ENCODE results near the gene BRD3.
A peak's percentile ranks its signal among the peaks of the same experiment; 100 is the strongest.

The BRD3 gene

DNA sequence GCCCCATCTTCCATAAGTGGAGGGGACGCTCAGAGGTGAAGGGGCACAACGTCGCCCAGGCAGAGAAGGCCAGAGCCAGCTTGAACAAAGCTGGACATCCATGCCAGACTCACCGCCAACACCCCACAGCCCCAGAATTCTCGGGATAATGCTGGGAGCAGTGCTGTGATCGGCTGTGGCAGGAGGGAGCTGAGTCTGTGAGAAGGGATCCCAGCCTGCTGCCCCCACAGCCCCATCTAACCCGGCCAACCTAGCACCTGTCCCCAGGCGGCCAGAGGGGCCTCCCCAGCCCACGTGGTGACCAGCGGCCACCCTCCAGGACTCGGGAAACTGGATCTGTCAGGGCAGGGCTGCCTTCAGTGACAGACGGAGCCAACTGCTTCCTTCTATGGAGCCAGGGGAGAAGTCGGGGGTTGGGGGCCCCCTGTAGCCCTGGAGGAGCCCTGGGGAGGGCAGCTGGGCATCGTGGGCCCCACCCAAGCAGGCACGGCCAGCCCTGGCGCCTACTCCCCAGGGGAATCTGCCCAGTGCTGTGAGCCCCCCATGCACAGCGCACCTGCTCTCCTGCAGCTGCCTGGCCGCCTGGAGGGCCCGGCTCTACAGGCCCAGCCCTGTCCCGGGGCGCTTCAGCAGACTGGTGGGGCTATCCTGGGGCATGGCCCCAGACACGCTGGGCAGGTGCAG is 6.0 kb downstream of the BRD3 start:
- H3K27ac Mint-ChIP-seq = no peak overlapping the region
- H3K27me3 Mint-ChIP-seq = no peaks in the 10 kb centered on the region
- ATAC-seq (replicated peaks) (no peak), DNase-seq (no peak)
- peaks cover 57 to 94% of the 10 kb centered on the region in 2 donors for H3K4me1 Mint-ChIP-seq
- H3K4me3 Mint-ChIP-seq = peak overlapping the region in 1 of 2 donors; percentile 14
- peaks cover 0 to 10% of the 10 kb centered on the region in 2 donors for H3K36me3 Mint-ChIP-seq
- H3K9me3 Mint-ChIP-seq = no peaks in the 10 kb centered on the region

DNA sequence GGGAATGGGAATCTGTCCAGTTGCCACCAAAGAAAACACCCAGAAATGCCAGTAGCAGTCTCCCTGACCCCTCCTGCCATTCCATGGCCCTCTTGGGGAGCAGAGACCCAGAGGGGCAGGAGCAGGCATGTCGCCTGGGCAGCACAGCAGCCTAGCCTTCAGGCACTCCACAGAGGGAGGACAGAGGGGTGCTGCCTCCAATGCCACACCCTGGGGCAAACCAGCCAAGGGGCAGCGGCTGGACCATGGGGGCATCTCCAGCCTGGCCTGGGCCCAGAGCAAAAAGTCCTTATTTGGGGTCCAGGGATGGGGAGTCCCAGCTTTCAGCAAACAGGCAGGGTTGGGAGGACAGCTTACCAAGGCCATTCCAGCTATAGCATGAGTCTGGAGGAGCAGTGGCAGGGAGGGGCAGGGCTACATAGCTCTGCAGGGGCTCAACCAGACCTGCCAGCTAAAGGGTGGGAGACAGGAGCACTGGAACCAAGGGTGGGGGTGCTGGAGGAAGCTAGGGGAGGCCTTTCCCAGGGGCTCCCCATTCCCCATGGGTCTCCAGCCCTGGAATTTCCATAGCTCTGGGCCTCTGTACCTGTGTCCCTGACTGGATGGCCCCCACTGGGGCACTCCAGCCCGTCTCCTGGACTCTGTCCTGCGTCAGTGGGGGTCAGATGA is 6.7 kb downstream of the BRD3 start:
- H3K27ac Mint-ChIP-seq = no peak overlapping the region
- H3K4me1 Mint-ChIP-seq = peaks cover 56 to 94% of the 10 kb centered on the region in 2 donors
- peaks cover 0 to 10% of the 10 kb centered on the region in 2 donors for H3K36me3 Mint-ChIP-seq
- DNase-seq (no peak), ATAC-seq (replicated peaks) (no peak)
- H3K27me3 Mint-ChIP-seq = no peaks in the 10 kb centered on the region
- H3K9me3 Mint-ChIP-seq = no peaks in the 10 kb centered on the region
- no peak overlapping the region for H3K4me3 Mint-ChIP-seq

DNA sequence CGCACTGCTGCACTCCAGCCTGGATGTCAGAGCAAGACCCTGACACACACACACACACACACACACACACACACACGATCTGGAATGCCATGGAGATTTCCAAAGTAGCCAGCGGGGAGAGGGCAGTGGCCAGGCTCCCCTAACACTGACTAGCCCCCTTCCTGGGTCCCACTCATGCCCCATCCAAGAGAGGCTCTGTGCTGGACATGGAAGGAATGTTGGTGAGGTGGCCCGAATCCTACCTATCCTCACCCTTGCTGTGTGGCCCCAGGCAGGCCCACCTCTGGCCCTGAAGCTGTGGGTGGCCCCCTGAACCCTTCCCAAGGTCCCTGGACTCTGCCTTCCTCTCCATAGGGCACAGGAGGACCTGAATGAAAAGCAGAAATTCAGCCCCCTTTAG is 7.3 kb downstream of the BRD3 start:
- no peaks in the 10 kb centered on the region for H3K27me3 Mint-ChIP-seq
- H3K4me3 Mint-ChIP-seq = no peak overlapping the region
- H3K36me3 Mint-ChIP-seq = peaks cover 0 to 10% of the 10 kb centered on the region in 2 donors
- no peaks in the 10 kb centered on the region for H3K9me3 Mint-ChIP-seq
- ATAC-seq (replicated peaks) = no peak
- no peak for DNase-seq
- no peak overlapping the region for H3K27ac Mint-ChIP-seq
- peaks cover 53 to 94% of the 10 kb centered on the region in 2 donors for H3K4me1 Mint-ChIP-seq

DNA sequence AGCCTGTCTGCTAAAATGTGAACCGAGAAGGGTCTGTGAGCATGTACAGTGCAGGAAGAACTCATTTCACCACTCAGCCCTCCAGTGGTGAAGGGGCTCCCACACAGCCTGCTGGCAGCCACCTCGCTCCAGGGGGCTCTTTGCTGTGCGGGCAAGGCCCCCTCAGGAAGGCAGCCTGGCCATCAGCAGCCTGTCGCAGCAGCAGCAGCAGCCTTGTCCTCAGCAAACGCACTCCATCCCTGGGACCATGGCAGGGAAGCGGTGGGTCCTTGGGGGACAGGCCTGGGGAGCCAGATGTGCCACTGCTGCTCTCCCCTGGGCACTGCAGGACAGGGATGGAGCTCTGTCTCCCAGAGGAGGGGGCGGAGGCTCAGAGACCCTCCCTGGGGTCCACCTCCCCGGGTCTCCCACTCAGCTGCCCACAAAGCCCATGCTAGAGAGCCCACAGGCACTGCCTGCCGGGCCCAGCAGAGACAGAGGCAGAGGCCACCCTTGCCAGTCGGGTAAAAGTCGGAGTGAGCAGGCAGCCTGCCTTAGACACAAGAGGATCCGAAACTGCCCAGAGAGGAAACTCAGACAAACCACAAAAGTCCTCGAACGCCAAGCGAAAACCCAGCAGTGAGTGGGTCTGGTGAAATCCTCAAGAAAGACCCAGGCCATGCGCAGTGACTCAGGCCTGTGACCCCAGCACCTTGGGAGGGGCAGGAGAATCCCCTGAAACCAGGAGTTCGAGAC is 8.0 kb downstream of the BRD3 start:
- Mint-ChIP-seq H3K27me3 (no peaks in the 10 kb centered on the region), H3K36me3 (peaks cover 0 to 10% of the 10 kb centered on the region in 2 donors), H3K4me3 (peak overlapping the region; percentile 23 to 41), H3K9me3 (no peaks in the 10 kb centered on the region), H3K27ac (peak overlapping the region; percentile 54), H3K4me1 (peaks cover 56 to 94% of the 10 kb centered on the region in 2 donors)
- ATAC-seq (replicated peaks) (peak; percentile 97), DNase-seq (peak; percentile 78)

DNA sequence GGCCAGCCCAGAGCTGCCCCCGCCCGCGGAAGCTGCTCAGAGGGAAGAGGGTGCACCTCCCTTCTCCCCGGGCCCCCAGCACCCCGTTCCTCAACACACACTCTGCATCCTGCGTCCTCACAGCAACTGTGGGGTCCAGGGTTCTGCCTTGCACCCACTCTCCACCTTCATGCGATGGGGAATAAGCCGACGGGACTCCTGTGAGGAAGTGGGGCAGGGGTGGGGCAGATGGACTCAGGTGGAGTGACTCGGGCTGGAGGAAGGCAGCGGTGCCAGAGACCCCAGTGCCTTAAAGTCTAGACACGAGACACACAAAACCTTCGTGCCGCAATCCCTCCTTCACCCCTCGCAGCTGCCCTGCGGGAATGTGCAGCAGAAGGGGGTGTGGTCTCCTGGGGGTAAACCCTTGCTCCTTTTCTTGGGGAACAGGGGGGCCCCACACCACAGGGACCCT is 8.6 kb downstream of the BRD3 start:
- no peaks in the 10 kb centered on the region for H3K9me3 Mint-ChIP-seq
- H3K27ac Mint-ChIP-seq = no peak overlapping the region
- peaks cover 0 to 10% of the 10 kb centered on the region in 2 donors for H3K36me3 Mint-ChIP-seq
- peaks cover 52 to 91% of the 10 kb centered on the region in 2 donors for H3K4me1 Mint-ChIP-seq
- no peak for ATAC-seq (replicated peaks)
- no peak overlapping the region for H3K4me3 Mint-ChIP-seq
- DNase-seq = no peak
- no peaks in the 10 kb centered on the region for H3K27me3 Mint-ChIP-seq

DNA sequence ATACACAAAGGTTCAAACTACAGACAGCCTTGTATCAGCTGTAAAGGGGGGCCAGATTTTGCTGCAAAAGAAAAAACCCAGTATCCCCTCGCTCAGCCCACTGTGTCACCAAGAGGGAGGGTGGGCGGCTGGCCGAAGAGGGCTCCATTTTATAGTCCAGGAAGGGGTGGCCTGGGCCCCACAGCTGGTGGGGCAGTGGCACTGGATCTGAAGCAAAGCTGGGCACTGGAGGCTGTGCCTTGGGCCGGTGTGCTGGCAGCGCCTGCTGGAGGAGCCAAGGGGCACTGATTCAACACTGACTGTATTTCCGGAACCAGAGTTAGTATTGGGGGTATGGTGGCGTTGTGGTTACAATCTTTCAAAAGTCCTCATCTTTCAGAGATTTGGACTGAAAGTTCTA is 9.1 kb downstream of the BRD3 start:
- Mint-ChIP-seq H3K4me1 (peaks cover 54 to 90% of the 10 kb centered on the region in 2 donors), H3K4me3 (no peak overlapping the region), H3K36me3 (peaks cover 0 to 10% of the 10 kb centered on the region in 2 donors), H3K9me3 (no peaks in the 10 kb centered on the region), H3K27ac (no peak overlapping the region), H3K27me3 (no peaks in the 10 kb centered on the region)
- DNase-seq (no peak), ATAC-seq (replicated peaks) (no peak)

DNA sequence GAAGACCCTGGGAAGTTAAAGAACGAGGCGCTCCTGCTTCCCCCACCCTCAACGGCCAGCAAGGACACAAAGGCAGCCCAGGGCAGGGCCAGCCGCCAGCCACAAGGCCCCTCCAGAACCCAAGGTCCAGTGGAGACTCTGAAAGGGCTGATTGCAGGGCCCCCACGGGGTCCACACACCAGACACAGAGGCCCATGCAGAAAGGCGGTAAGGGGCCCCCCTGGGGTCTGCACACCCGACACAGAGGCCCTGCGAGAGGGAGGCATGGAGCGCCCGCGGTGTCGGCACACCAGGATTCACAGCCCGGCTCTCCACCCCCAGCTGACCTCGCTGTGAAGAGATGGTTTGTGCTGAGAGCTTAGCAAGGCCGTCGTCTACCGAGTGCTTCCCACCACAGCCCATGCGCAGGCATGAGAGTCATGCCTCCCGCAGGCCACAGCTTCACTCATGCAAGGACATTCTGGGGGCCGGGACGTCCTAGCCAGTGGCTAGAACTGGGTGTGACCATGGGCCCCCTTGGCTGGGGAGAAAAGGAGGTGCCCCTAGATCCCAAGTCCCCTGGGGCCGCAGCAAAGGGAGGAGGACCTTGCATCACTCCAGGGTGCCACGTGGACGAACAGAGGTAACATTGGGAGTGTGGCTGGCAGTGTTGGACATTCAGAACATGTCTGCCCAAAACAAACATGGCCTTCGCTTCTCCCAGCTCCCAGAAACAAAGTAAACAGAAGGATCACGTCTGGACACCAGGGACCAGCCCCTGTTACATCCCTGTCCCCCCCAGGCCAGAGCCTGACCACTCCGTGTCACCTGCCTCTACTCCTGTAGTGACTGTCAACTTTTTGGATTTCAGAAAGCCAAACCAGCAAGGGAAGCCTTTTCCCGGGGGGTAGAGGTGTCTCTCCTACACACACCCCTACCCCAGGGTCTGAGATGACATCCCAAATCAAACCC is 9.8 kb downstream of the BRD3 start:
- Mint-ChIP-seq H3K9me3 (no peaks in the 10 kb centered on the region), H3K4me1 (peaks cover 50 to 83% of the 10 kb centered on the region in 2 donors), H3K36me3 (peaks cover 0 to 10% of the 10 kb centered on the region in 2 donors), H3K27ac (no peak overlapping the region), H3K4me3 (no peak overlapping the region), H3K27me3 (no peaks in the 10 kb centered on the region)
- DNase-seq = no peak
- ATAC-seq (replicated peaks) = no peak

DNA sequence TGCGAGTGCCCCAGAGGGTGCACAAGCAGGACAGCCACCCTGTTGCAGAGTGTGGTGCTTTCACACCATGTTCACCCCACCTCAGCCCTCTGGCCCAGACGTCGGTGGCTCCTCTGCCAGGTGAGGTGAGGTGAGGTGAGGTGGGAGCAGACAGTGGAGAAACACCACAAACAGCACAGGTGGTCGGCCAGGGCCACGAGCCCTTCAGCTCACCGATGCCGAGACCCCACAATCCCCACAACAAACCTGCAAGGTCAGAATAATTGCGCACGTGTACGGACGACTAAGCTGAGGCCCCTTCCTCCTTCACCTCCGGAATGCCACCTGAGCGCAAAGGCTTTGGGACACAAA is 10.5 kb downstream of the BRD3 start:
- H3K27me3 Mint-ChIP-seq = no peaks in the 10 kb centered on the region
- no peak for ATAC-seq (replicated peaks)
- H3K27ac Mint-ChIP-seq = no peak overlapping the region
- peaks cover 45 to 75% of the 10 kb centered on the region in 2 donors for H3K4me1 Mint-ChIP-seq
- no peaks in the 10 kb centered on the region for H3K9me3 Mint-ChIP-seq
- H3K4me3 Mint-ChIP-seq = no peak overlapping the region
- peaks cover 0 to 10% of the 10 kb centered on the region in 2 donors for H3K36me3 Mint-ChIP-seq
- DNase-seq = no peak

DNA sequence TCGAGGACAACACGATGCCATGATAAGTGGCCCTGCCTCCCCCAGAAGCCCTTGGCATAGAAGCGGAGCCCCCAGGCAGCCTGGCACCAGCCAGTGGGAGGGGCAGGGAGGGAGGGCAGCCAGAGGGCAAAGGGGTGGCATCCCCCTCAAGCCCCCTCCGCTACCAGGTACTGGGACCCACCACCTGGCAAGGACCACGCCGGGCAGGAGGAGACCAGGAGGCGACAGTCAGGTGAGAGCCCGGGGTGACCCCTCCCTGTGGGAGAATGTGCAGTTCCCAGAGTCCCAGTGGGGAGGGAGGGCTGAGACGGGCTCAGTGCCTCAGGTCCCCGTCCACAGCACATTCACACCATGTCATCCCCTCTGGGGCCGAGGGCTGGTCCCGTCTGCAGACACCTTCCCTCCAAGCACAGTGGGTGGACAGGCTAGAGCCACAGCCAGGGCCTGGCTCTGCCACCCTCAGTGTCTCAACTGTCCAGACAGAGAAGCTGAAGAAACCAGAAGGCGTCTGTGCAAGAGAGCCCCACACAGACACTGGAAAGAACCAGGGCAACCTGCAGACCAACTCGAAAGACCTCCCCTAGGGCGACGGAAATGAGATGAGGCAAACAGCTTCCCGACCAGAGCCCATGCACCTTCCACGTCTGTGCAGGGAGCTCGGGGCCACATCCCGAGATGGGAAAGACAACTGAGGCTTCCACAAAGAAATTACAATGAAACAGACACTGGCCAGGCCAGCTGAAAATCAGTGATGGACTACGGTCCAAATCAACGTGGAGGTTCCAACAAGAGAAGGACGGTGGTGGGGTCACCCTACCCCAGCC is 11.1 kb downstream of the BRD3 start:
- no peaks in the 10 kb centered on the region for H3K27me3 Mint-ChIP-seq
- DNase-seq (no peak), ATAC-seq (replicated peaks) (no peak)
- H3K4me3 Mint-ChIP-seq = no peak overlapping the region
- peaks cover 43 to 70% of the 10 kb centered on the region in 2 donors for H3K4me1 Mint-ChIP-seq
- H3K9me3 Mint-ChIP-seq = no peaks in the 10 kb centered on the region
- no peak overlapping the region for H3K27ac Mint-ChIP-seq
- peaks cover 0 to 9% of the 10 kb centered on the region in 2 donors for H3K36me3 Mint-ChIP-seq

DNA sequence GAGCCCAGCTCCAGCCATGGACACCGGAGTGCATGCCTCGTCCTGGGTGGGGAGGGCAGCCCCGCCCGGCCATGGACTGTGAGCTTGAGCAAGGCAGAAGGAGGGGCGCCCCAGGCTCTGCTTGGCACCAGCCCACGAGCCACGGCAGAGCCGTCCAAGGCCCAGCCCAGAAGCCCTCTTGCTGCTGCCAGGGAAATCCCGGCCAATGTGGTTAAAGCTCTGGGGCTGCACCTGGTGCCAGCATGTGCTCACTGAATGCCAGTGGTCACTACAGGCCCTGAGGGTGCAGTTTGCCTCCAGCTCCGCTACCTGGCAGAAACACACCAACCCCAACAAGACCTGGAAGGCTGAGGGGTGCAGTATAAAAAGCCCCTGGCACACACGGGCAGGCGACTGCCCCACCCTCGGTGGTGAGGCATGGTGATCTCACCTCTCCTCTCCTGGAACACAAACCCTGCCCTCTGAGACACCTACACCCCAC is 11.8 kb downstream of the BRD3 start:
- Mint-ChIP-seq H3K27ac (no peak overlapping the region), H3K36me3 (peaks cover 3 to 16% of the 10 kb centered on the region in 2 donors), H3K4me1 (peaks cover 36 to 63% of the 10 kb centered on the region in 2 donors), H3K27me3 (no peaks in the 10 kb centered on the region), H3K4me3 (no peak overlapping the region), H3K9me3 (no peaks in the 10 kb centered on the region)
- DNase-seq (no peak), ATAC-seq (replicated peaks) (peak in 1 of 2 donors; percentile 14)

DNA sequence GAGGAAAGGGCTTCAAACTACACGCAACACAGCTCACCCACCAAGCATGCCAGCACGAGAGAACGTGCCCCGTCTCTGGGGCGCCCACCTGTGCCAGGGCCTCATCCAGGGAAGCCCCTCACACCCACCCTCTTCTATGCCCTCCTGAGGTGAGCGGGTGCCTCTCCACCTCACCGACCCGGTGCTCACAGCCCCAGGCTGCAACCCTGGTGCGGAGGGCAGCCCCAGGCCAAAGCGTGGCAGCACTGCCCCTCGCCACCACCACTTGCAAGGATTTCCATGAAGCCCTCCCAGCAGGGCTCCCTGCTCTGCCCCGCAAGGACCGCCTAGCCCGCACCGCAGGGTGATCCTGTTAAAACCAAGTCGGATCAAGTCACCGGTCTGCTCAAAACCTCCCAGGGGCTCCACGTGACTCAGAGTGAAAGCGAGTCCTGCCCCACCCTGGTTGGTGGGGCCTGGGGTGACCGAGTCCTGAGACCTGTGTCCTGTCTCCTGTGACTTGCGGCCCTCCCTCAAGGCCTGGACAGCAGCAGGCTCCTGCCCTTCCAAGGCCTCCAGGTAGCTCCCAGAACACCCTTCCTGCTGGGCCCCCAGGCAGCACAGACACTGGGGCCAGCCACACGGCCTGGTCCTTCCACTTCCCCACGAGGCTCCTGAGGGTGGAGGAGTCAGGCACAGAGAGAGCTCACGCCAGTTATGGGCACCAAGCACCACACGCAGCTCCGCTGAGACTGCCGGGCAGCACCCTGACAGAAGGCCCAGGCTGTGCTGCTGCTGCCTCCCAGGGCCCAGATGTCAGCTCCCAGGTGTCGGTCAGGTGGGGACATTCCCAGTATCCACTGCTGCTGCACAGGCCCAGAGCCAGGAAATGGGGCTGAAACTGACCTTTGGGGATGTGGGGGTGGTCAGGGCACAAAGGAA is 12.7 kb downstream of the BRD3 start:
- no peak overlapping the region for H3K27ac Mint-ChIP-seq
- peaks cover 28 to 54% of the 10 kb centered on the region in 2 donors for H3K4me1 Mint-ChIP-seq

More for the DNA sequence above, 12.7 kb downstream of the BRD3 start:
- H3K36me3 Mint-ChIP-seq = peaks cover 6 to 22% of the 10 kb centered on the region in 2 donors
- H3K4me3 Mint-ChIP-seq = no peak overlapping the region
- no peaks in the 10 kb centered on the region for H3K27me3 Mint-ChIP-seq
- DNase-seq (no peak), ATAC-seq (replicated peaks) (no peak)
- H3K9me3 Mint-ChIP-seq = no peaks in the 10 kb centered on the region
